ENCODE results near the gene CAMK1D.

DNA sequence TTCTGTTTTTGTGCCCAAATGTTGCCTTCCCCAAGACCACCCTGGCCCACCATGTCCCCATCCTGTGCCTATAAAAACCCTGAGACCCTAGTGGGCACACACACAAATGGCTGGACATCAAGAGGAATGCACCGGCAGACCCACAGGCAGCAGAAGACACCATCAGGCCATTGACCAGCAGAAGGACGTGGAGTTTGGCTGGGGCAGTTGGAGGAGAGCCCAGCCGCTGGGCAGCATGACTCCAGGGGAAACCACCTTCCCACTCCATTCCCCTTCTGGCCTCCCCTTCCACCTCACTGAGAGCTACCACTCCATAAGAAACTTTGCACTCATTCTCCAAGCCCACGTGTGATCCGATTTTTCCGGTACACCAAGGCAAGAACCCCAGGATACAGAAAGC, 309.2 kb downstream of the CAMK1D start:
- TF ChIP-seq, protein P1, sequence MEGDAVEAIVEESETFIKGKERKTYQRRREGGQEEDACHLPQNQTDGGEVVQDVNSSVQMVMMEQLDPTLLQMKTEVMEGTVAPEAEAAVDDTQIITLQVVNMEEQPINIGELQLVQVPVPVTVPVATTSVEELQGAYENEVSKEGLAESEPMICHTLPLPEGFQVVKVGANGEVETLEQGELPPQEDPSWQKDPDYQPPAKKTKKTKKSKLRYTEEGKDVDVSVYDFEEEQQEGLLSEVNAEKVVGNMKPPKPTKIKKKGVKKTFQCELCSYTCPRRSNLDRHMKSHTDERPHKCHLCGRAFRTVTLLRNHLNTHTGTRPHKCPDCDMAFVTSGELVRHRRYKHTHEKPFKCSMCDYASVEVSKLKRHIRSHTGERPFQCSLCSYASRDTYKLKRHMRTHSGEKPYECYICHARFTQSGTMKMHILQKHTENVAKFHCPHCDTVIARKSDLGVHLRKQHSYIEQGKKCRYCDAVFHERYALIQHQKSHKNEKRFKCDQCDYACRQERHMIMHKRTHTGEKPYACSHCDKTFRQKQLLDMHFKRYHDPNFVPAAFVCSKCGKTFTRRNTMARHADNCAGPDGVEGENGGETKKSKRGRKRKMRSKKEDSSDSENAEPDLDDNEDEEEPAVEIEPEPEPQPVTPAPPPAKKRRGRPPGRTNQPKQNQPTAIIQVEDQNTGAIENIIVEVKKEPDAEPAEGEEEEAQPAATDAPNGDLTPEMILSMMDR (conservative IDR thresholded peaks at IDR 0.05; ENCODE audit: low read length): no peak
- TF ChIP-seq EZH2phosphoT487 (IDR thresholded peaks at IDR 0.05; ENCODE audit: borderline replicate concordance, low read depth, low read length): no peak

All from OCI-LY7 (cell line).